Activated T-helper 9 cell treated with anti-CD3 and anti-CD28 coated beads, Interleukin-2, amount 50 U/mL, for 16 hours (primary cell): Measurements from ENCODE around the gene GPANK1.
A peak's percentile ranks its signal among the peaks of the same experiment; 100 is the strongest.

ENCODE experiments used
- DNase-seq: peaks from one replicate; pipeline ENCODE4 v3.0.0-alpha.2; 2020; ENCODE audit warnings: low read depth

Gene GPANK1

DNA sequence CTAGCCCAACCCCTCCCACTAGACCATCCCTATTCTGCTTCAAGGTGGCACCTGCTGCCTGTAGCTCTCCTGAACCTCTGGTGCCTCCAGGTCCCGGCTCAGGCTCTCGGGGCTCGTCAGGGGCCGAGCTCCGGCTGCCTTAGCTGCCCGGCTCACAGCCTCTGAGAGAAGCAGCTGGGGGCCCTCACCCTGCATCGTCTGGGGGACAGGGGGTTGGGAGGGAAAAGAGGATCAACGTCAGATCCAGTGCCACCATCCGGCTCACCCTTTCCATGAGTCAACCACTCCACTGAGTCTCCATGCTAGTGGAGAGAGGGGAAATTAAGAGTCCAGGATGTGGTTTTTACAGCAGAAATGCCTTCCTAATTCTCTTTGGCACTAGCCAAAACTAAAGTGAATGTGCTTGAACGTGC, 25.3 kb downstream of the GPANK1 start:
- DNase-seq = no peak

DNA sequence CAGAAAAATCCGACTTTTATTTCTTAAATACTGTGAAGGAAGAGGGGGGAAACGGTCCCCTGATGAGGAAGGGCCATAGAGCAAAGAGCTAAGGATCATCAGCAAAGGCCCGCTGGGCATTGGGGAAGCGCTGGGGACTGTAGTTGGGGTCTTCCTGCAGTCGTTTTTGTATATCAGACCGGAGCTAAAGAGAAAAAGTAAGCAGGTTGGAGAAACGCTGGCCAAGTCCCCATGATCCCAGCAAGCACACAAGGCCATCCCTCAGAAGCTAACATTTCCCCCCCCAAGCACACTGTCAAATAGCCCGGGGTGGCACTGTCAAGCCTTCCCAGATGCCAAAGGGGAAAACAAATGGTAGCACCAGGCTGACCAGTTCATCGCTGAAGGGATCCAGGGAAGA, 25.8 kb downstream of the GPANK1 start:
- no peak for DNase-seq

DNA sequence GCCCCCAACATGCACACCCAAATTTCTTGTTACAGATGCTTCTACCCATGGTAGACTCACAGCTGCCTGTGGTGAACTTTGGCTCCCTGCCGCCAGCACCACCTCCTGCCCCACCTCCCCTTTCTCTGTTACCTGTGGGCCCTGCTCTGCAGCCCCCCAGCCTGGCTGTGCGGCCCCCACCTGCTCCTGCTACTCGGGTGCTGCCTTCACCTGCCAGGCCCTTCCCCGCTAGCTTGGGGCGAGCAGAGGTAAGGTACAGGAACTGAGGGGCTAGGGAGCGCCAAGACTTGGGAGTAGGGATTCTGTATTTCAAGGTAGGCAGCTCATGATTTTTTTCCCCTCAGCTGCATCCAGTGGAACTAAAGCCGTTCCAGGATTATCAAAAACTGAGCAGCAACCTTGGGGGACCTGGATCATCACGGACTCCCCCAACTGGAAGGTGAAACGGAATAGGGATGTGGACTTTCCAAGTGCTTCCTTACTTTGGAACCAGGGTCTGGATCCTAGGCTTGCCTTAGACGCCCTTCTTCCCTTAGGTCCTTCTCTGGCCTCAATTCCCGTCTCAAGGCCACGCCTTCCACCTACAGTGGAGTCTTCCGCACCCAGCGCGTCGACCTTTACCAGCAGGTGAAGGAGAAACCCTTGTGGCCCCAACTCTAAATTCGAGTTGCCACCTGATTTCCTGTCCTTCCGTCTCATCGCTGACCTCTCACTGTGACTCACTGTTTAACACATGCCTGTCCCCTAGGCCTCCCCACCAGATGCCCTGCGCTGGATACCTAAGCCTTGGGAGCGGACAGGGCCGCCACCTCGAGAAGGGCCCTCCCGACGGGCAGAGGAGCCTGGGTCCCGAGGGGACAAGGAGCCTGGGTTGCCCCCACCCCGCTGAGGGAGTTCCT, 27.9 kb downstream of the GPANK1 start:
- no peak for DNase-seq

DNA sequence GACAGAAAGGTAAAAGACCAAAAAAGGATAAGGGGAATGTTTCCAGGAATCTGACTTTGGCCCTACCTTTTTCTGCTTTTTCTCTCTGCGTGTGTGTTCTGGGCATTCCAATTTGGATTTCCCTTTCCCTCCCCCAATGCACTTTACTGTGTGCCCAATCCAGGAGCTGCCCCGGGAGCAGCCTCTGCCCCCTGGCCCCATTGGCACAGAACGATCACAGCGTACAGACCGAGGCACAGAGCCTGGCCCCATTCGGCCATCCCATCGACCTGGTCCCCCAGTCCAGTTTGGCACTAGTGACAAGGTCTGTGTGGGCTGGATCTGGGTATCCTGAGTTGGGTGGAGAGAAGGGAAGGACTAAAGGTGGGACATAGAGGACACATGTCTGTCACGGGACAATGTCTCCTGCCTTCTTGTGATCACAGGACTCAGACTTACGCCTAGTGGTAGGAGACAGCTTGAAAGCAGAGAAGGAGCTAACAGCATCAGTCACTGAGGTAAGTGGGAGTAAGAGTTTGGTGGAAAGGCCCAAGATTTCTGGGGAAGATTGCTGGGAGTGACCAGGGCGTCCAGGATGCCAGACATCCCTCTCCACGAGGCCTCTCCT, 29.7 kb downstream of the GPANK1 start:
- no peak for DNase-seq

DNA sequence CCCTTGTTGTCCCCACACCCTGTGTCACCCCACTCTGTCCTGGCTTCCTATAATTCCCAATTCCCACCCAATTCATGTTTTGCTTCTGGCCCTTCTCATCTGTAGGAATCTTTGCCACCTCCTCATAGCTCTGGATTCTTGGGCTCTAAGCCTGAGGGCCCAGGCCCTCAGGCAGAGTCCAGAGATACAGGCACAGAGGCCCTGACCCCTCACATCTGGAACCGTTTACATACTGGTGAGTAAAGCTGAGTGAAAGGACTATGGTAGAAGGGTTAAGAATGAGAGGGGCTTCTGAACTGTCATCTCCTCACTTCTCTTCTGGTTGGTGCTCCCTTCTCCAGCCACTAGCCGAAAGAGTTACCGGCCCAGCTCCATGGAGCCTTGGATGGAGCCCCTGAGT, 30.7 kb downstream of the GPANK1 start:
- no peak for DNase-seq

DNA sequence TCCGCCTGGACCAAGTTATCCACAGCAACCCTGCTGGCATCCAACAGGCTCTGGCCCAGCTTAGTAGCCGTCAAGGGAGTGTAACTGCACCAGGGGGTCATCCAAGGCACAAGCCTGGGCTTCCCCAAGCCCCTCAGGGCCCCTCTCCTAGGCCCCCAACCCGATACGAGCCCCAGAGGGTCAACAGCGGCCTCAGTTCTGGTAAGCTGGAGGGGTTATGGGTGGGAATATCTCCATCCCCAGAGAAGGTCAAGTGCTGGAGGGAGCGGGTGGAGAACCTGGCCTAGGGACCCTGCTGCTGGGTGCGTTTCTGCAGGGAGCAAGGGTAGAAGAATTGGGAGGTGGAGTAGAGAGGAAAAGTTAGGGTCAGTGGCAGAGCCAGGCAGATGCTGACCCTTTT, 31.4 kb downstream of the GPANK1 start:
- DNase-seq = no peak

DNA sequence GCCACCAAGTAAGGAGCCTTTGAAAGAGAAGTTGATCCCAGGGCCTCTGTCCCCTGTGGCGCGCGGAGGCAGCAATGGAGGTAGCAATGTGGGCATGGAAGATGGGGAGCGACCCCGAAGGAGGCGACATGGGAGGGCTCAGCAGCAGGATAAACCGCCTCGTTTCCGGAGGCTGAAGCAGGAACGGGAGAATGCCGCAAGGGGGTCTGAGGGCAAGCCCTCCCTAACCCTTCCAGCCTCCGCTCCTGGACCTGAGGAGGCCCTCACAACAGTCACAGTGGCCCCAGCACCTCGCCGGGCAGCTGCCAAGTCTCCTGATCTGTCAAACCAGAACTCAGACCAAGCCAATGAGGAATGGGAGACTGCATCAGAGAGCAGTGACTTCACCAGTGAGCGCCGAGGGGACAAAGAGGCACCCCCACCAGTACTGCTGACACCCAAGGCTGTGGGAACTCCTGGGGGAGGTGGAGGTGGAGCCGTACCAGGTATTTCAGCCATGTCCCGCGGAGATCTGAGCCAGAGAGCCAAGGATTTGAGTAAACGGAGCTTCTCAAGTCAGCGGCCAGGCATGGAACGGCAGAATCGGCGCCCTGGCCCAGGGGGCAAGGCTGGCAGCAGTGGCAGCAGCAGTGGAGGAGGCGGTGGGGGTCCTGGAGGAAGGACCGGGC, 32.4 kb downstream of the GPANK1 start:
- DNase-seq = no peak

DNA sequence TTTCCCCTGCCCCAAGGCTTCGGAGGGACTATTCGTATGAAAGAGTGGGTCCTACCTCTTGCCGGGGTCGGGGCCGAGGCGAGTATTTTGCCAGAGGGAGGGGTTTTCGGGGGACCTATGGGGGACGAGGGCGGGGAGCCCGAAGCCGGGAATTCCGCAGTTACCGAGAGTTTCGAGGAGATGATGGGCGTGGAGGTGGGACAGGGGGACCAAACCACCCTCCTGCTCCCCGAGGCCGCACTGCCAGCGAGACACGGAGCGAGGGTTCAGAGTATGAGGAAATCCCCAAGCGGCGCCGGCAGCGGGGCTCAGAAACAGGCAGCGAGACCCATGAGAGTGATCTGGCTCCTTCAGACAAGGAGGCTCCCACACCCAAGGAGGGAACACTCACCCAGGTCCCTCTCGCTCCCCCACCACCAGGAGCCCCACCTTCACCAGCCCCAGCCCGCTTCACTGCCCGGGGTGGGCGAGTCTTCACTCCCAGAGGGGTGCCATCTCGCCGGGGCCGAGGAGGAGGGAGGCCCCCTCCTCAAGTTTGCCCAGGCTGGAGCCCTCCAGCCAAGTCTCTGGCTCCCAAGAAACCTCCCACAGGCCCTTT, 33.0 kb downstream of the GPANK1 start:
- no peak for DNase-seq

DNA sequence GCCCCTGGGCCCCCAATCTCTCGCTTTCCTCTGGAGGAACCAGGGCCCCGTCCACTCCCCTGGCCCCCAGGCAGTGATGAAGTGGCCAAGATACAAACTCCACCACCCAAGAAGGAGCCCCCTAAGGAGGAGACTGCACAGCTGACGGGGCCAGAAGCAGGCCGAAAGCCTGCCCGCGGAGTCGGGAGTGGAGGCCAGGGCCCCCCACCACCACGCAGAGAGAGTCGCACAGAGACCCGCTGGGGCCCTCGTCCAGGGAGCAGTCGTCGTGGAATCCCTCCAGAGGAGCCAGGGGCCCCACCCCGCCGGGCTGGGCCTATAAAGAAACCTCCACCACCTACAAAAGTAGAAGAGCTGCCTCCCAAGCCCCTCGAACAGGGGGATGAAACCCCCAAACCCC, 33.6 kb downstream of the GPANK1 start:
- no peak for DNase-seq

DNA sequence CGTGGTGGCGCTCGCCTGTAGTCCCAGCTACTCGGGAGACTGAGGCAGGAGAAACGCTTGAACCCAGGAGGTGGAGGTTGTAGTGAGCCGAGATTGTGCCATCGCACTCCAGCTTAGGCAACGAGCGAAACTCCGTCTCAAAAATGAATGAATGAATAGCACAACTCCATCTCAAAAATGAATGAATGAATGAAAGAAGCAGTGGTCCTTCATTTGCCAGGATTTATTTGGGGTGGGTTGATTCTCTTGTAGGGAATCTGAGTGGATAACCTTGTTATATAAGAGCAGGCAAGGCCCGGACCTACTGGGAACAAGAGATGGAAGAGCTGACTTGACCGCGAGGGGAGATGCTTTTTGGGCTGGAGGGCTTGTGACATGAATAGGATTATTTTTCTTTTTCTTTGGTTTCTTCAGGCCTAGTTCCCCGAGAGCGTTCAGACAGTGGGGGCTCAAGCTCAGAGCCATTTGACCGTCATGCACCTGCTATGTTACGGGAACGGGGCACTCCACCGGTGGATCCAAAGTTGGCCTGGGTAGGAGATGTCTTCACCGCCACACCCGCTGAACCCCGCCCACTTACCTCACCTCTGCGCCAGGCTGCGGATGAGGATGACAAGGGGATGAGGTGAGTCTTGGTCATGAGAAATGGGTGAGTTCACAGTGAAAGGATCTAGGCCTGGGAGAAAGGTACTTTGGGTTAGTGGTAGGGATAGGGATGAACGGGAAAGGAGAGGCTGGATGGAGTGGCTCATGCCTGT, 34.4 kb downstream of the GPANK1 start:
- no peak for DNase-seq

DNA sequence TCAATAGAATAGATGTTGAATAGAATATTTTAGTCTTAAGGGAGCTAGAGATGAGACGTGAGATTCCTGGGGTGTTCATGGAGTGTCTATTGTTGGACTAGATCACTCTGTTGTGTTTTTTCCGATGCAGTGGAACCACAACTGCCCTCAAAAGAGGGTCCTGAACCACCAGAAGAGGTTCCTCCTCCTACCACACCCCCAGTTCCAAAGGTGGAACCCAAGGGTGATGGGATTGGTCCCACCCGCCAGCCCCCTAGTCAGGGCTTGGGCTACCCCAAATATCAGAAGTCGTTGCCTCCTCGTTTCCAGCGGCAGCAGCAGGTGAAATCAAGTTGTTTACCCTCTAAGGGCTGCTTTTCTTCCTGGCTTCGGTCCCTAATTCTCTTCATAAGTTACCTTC, 35.8 kb downstream of the GPANK1 start:
- DNase-seq = no peak

DNA sequence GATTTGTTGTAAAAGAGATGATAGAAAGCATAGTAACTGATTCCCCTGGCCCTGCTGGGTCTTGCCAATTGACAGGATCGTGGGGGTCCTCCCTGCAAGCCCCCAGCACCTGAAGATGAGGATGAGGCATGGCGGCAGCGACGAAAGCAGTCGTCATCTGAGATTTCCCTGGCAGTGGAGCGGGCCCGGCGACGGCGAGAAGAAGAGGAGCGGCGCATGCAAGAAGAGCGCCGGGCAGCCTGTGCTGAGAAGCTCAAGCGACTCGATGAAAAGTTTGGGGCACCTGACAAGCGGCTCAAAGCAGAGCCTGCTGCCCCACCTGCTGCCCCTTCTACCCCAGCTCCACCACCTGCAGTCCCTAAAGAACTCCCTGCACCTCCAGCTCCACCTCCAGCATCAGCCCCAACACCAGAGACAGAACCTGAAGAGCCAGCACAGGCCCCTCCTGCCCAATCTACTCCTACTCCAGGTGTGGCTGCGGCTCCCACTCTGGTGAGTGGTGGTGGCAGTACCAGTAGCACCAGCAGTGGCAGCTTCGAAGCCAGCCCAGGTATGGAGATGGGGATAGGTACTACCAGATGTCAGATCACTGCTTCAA, 37.0 kb downstream of the GPANK1 start:
- no peak for DNase-seq

DNA sequence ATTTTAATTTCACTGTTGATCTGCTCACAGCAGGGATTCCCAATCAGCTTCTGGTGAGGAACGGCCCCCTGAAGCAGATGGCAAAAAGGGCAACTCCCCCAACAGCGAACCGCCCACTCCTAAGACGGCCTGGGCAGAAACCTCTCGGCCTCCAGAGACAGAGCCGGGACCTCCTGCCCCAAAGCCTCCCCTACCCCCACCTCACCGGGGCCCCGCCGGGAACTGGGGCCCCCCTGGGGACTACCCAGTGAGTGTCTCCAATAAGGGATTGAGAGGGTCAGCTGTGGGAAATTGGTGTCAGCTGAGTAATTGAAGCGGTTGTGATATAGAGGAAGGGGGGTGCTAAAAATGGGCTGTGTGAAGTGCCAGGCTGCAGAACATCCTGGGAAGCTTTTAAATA, 37.8 kb downstream of the GPANK1 start:
- no peak for DNase-seq

DNA sequence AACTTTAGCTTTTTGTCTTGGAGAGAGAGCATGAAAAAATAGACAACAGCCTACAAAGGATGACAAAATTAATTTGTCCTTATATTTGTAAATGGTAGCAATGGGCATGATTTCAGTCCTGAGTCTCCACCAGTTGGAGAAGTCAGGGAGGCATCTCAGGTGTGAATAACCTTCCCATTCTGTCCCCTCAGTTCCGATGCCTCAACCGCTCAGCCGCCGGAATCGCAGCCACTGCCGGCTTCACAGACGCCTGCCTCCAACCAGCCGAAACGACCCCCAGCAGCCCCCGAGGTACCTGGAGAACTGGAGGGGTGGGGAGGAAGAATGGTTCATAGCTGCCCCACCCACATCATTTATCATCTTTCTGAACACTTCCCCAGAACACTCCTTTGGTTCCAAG, 40.7 kb downstream of the GPANK1 start:
- DNase-seq = no peak

DNA sequence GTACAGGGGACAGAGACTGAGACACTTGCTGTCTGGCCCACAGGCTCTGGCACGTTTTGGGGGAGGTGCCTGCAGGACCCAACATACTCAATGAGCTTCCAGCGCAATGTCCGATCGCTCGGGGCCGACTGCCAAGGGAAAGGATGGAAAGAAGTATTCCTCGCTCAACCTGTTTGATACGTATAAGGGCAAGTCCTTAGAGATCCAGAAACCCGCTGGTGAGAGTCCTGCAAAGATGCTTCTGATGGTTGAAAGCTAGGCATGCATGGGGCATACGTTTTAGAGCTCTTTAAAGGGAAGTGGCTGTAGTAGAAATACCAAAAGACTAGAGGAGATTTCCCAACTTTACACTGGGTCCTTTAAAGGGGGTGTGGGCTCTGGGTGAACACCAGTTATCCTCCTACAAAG, 42.1 kb downstream of the GPANK1 start:
- DNase-seq = no peak

DNA sequence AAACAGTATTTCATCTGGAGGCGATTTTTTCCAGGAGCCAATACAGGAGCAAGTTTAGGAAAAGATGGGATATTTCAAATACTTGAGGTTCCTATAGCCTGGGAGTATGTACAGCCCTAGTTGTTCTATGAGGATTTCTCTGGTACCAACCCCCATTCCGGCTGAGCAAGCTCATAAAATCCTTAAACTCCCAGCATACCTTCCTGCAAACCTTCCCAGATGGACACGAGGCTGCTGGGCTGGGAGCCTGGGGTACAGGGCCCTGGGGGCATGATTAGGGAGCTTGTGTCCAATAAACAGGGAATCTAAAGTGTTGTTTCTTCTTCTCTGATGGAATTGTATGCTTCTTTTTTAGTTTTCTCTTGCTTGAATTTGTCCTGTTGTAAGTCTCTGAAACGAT, 42.8 kb downstream of the GPANK1 start:
- no peak for DNase-seq

DNA sequence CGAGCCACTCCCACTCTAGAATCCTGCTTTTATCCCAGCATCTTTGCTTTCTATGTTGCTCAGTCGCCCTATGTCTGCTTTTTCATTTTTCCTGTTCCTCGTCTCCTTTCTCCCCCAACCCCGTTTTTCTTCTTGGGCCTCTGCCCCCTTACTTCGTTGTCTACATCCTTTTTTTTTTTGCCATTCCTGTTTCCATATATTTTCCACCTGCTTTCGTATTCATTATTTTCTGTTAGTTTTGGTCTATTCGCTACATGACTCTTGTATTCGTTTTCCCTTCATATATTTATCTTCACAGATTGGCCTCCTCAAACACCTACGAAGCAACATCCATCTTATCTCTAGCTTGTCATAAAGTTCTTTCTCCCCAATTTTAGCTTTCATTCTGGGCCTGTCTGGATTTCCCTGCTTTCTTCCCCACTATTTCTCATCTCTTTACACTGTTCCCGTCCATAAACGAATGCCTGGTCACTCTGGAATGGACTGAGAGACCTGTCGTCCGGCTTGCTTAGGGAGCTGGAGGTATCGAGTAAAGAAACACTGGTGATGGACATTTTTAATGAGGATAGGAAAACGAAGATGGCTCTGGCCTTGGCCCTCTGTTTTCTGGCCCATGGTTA, 43.4 kb downstream of the GPANK1 start:
- no peak for DNase-seq

DNA sequence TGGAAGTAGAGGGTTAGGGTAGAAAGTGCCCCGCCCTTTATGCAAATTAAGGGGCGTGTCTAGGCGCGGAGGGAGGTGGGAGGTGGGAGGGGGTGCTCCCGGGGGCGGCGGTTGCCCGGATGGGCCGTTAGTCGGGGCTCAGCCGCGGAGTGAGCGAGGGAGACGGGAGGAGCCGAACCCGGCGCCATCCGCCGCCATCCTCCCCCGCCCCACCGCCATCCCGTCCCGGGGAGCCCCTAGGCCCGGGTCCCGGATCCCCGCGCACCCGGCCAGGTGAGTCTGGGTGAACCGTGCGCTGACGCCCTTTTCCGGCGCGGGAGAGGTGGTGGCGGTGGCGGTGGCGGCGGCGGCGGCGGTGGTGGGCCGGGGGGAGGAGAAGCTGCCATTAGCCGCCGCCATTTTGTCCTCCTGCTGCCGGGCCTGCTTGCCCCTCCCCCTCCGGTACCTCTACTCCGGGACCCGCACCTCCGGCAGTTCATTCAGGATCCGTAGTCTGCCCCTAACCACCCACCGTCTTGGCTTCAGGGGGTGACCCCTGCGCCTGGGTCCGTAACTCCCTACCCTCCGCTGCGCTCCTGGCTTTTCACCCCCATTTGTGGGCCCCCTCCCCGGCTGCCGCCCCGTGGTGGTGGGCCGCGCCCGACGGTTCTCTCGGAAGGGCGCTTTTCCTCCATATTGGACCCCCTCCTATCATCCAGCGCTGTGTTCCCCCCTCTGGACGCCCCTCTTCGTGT, 44.0 kb downstream of the GPANK1 start, which contains the start of gene PRRC2A:
TSS of gene PRRC2A (plus strand) at position 130 of the 734 bp plus-strand sequence. CDS start 2,075 bp downstream, outside the sequence.
- peak; percentile 93 for DNase-seq

DNA sequence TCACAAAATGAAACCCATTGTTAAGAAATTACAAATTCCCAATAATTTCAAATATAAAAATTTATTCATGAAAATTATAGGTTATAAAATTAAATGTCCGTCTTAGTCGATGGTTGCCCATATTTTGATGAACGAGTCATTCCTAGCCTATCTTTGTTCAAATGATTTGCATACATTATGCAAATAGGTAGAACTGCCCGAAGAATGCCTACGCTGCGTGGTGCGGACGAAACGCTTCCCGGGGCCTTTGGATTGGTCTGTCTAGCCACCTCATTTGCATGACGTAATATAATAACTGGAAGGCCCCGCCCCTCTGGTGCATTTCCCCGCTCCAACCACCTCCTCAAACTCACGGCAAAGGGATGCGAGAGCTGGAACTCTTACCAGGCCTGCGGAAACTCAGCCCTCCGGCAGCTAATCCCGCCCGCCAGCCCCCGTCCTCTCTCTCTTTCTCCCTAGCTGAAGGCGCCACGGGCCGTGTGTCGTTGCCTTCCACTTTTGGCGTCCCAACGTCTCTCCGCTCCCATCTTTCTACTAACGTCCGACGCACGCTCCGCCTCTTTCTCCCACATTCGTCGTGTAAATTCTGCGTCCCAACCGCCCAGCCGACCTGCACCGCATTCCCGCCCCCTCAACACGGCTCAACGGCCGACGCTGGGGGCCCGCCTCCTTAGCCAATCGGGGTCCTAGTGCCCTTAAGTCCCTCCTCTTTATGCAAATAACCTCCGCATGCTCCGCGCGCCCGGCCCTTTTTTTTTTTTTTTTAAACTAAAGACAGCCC, 44.8 kb downstream of the GPANK1 start:
- DNase-seq = peak; percentile 95
